Measurements from ENCODE around the gene ALDH9A1.
A peak's percentile ranks its signal among the peaks of the same experiment; 100 is the strongest.
"Not testable (repeated sequence)": the region's sequence is repeated elsewhere in the genome, so short reads cannot be mapped to it uniquely, and the experiment has no call there.

The ALDH9A1 gene

GRCh38 chr1:165697881-165698760 is at the start of gene ALDH9A1:
Gene ALDH9A1 (minus strand): TSS chr1:165698562. CDS start chr1:165698558, 4 bp downstream.
- peak; percentile 71 to 83 for DNase-seq

- DNase-seq = no peak
These were observed 49.5 kb upstream of the ALDH9A1 start for GRCh38 chr1:165747632-165748447.

GRCh38 chr1:165744913-165745312 is 46.6 kb upstream of the ALDH9A1 start:
- DNase-seq = not testable (repeated sequence)

- no peak for DNase-seq
These were observed 43.8 kb upstream of the ALDH9A1 start for GRCh38 chr1:165742194-165742593.

GRCh38 chr1:165738794-165739193 is 40.4 kb upstream of the ALDH9A1 start:
- no peak for DNase-seq

- DNase-seq = no peak
These were observed 38.8 kb upstream of the ALDH9A1 start for GRCh38 chr1:165737196-165737595.

GRCh38 chr1:165734906-165735305 is 36.5 kb upstream of the ALDH9A1 start:
- no peak for DNase-seq

GRCh38 chr1:165726841-165727240 is 28.5 kb upstream of the ALDH9A1 start:
- DNase-seq = no peak

- DNase-seq = no peak
These were observed 27.8 kb upstream of the ALDH9A1 start for GRCh38 chr1:165726169-165726568.

- DNase-seq = peak; percentile 8 to 60
These were observed 19.7 kb upstream of the ALDH9A1 start for GRCh38 chr1:165717918-165718515.

GRCh38 chr1:165716265-165717051 is 18.1 kb upstream of the ALDH9A1 start:
- DNase-seq = not testable (repeated sequence)

GRCh38 chr1:165712764-165713163 is 14.4 kb upstream of the ALDH9A1 start:
- no peak for DNase-seq

- no peak for DNase-seq
These were observed 9.8 kb upstream of the ALDH9A1 start for GRCh38 chr1:165707984-165708706.

- no peak for DNase-seq
These were observed 5.3 kb upstream of the ALDH9A1 start for GRCh38 chr1:165703648-165704047.

GRCh38 chr1:165701922-165702321 is 3.6 kb upstream of the ALDH9A1 start:
- not testable (repeated sequence) for DNase-seq

GRCh38 chr1:165699577-165699976 is 1.2 kb upstream of the ALDH9A1 start:
- no peak for DNase-seq

- DNase-seq = no peak
These were observed 345 bp upstream of the ALDH9A1 start for GRCh38 chr1:165698761-165699052.

- no peak for DNase-seq
These were observed 876 bp downstream of the ALDH9A1 start for GRCh38 chr1:165697491-165697880.

- peak in 1 of 2 donors; percentile 64 for DNase-seq
These were observed 1.7 kb downstream of the ALDH9A1 start for GRCh38 chr1:165696625-165697100.

- no peak for DNase-seq
These were observed 3.3 kb downstream of the ALDH9A1 start for GRCh38 chr1:165695031-165695430.

- no peak for DNase-seq
These were observed 10.3 kb downstream of the ALDH9A1 start for GRCh38 chr1:165688046-165688445.

GRCh38 chr1:165686971-165687433 is 11.4 kb downstream of the ALDH9A1 start:
- DNase-seq = no peak

Data from hippocampal formation (tissue), 2 donors.